PC-3 (cell line): ENCODE measurements around the gene GPBP1L1. TPM values are rescaled to one million over a fixed set of nuclear protein-coding genes. Genes with fewer than 3 reads are reported as not detected.

ENCODE experiments used
- ATAC-seq: fragments of 200-7000 bp; cut with Tn5 transposase; 2 replicates; pipeline ENCODE4 v1.9.1; 2020; ENCODE audit warnings: mild to moderate bottlenecking, moderate library complexity
- BruUV-seq: library from RNA; stranded (reverse); fragments of 400-500 nt; replicated peaks from 2 replicates; lab custom pipeline; 2021; lab: Mats Ljungman, UMichigan
- CTCF ChIA-PET: fragments of 300-600 bp; sonication (Branson Sonifier 250); formaldehyde crosslinking; loops from one replicate; lab custom pipeline; 2022; ENCODE audit warnings: antibody characterized with exemption; lab: Charles Lee
- POLR2A ChIA-PET: fragments of 300-600 bp; sonication (Branson Sonifier 250); formaldehyde crosslinking; loops from one replicate; lab custom pipeline; 2022; ENCODE audit warnings: antibody characterized with exemption; ENCODE audit not compliant: unreplicated experiment; lab: Charles Lee
- DNase-seq: peaks from one replicate; pipeline ENCODE4 v3.0.0-alpha.2; 2015
- H2AFZ ChIP-seq: fragments of 300-600 bp; sonication (generic); 2 replicates; pipeline ENCODE4 v1.6.0; 2016; ENCODE audit warnings: antibody characterized with exemption, low read length
- H3F3A ChIP-seq: fragments of 300-600 bp; sonication (generic); one replicate; pipeline ENCODE4 v1.6.0; 2017; ENCODE audit warnings: antibody characterized with exemption, low read length, control low read depth, mild to moderate bottlenecking; ENCODE audit not compliant: unreplicated experiment
- H3K27ac ChIP-seq: fragments of 300-600 bp; sonication (generic); 2 replicates; pipeline ENCODE4 v1.5.1; 2016; ENCODE audit warnings: mild to moderate bottlenecking, low read length
- H3K27me3 ChIP-seq: fragments of 300-600 bp; sonication (generic); 2 replicates; pipeline ENCODE4 v1.6.1; 2016; ENCODE audit warnings: low read length, mixed read lengths
- H3K36me3 ChIP-seq: fragments of 300-600 bp; sonication (generic); 2 replicates; pipeline ENCODE4 v1.6.1; 2016; ENCODE audit warnings: low read depth, mixed run types, low read length, mixed read lengths
- H3K4me1 ChIP-seq: fragments of 300-600 bp; sonication (generic); 2 replicates; pipeline ENCODE4 v1.5.1; 2016; ENCODE audit warnings: low read length; ENCODE audit not compliant: insufficient read depth
- H3K4me2 ChIP-seq: fragments of 300-600 bp; sonication (generic); 2 replicates; pipeline ENCODE4 v1.6.0; 2016; ENCODE audit warnings: low read length
- H3K4me3 ChIP-seq: fragments of 300-600 bp; sonication (generic); 2 replicates; pipeline ENCODE4 v1.5.1; 2016; ENCODE audit warnings: mild to moderate bottlenecking, low read length, mixed read lengths
- H3K79me2 ChIP-seq: fragments of 300-600 bp; sonication (generic); 2 replicates; pipeline ENCODE4 v1.6.1; 2017; ENCODE audit warnings: low read length, mixed read lengths
- H3K9ac ChIP-seq: fragments of 300-600 bp; sonication (generic); 2 replicates; pipeline ENCODE4 v1.6.0; 2016; ENCODE audit warnings: mild to moderate bottlenecking, low read length
- H3K9me2 ChIP-seq: fragments of 300-600 bp; sonication (generic); replicated peaks from 2 replicates; pipeline ENCODE4 v1.6.1; 2016; ENCODE audit warnings: mixed run types, low read length, mixed read lengths
- H3K9me3 ChIP-seq: fragments of 300-600 bp; sonication (generic); 2 replicates; pipeline ENCODE4 v1.6.1; 2016; ENCODE audit warnings: low read length, mixed read lengths
- H4K20me1 ChIP-seq: fragments of 300-600 bp; sonication (generic); 2 replicates; pipeline ENCODE4 v1.6.1; 2016; ENCODE audit warnings: low read length, mixed read lengths
- CTCF ChIP-seq: fragments of 300-600 bp; sonication (generic); conservative IDR thresholded peaks from 2 replicates; pipeline ENCODE4 v1.5.1; 2017; ENCODE audit warnings: antibody characterized with exemption, low read depth, mild to moderate bottlenecking, low read length
- EZH2 ChIP-seq: fragments of 300-600 bp; sonication (generic); IDR thresholded peaks from one replicate; pipeline ENCODE4 v1.6.1; 2017; ENCODE audit warnings: antibody characterized with exemption, mild to moderate bottlenecking, low read length; ENCODE audit not compliant: unreplicated experiment
- EZH2phosphoT487 ChIP-seq: fragments of 300-600 bp; sonication (generic); IDR thresholded peaks from 2 replicates; pipeline ENCODE4 v1.6.1; 2018; ENCODE audit warnings: mild to moderate bottlenecking, antibody characterized with exemption, low read length, borderline replicate concordance
- intact Hi-C: fragments of 100-400 bp; cut with micrococcal nuclease; formaldehyde crosslinking; loops from 2 replicates; pipeline ENCODE4 v1.9.0; 2023
- total RNA-seq: library from RNA; depleted of rRNA; stranded (reverse); fragments of >200 nt; gene quantifications from 2 replicates; pipeline ENCODE4 v1.2.3, GENCODE V29; 2014; rRNA removed

The GPBP1L1 gene
- total RNA-seq, 1 experiment from 2014 or later = 63.0 TPM

DNA sequence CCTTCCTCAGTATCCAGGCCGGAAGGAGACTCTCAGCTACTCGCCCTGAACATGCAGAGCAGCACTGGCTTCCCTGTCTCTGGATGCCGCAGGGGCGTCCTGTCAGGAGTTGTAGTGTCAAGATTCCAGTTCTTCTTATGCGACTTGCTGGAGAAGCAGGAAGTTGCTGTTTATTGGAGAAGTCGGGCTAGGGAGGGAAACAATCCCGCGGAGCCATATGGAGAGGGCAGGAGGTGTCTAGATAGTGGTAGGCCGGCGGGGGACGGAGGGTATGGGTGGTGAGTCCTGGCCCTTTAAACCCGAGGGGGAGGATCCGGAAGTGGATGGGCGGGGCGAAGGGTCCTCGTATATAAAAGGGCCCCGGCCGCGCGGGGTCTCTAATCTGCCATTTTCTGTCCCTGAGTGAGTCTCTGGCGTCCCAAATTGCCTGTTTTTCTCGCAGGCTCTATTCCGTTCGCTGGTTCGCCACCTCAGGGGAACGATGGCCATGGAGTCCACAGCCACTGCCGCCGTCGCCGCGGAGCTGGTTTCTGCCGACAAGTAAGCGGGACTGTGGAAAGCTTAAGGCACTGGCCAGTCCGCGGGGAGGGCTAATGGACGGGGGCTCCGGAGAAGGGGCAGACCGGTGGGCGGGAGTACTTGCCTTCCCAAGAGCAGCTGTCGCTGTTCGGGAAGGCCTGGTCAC is 102.5 kb downstream of the GPBP1L1 start, which contains the start of gene NASP:
Gene NASP (plus strand): TSS at position 376 of the 685 bp plus-strand sequence. CDS start 106 bp downstream, at position 482.
- ChIA-PET CTCF (interaction anchor here (1.3 kb wide), 1 partner anchor 62 kb away, joined by 3 read pairs; the partner anchor contains the start of gene PRDX1), POLR2A (no interaction called here)
- H3K36me3 ChIP-seq = no peaks in the 10 kb centered on the region
- H3K4me2 ChIP-seq = peak within 1 kb of the TSS; percentile 98
- peak within 1 kb of the TSS; percentile 91 for H3K4me3 ChIP-seq
- BruUV-seq = TSS peak; percentile 66
- peak within 1 kb of the TSS; percentile 92 for H3K9ac ChIP-seq
- DNase-seq (peak; percentile 80), ATAC-seq (peak; percentile 68)
- TF ChIP-seq EZH2 = no peak
- TF ChIP-seq CTCF = 0 out of 2 replicates have a peak, but pooled peaks have one; percentile 25
- no peak for TF ChIP-seq EZH2phosphoT487
- H3K27me3 ChIP-seq = no peaks in the 10 kb centered on the region
- H3K27ac ChIP-seq = peak within 1 kb of the TSS; percentile 62
- peaks cover 3% of the 10 kb centered on the region for H3F3A ChIP-seq
- intact Hi-C loops = loop anchor here (2.0 kb wide), 1 partner anchor 103 kb away; the partner anchor contains the start of gene GPBP1L1
- peaks cover 7% of the 10 kb centered on the region for H3K4me1 ChIP-seq
- peaks cover 49% of the 10 kb centered on the region for H3K79me2 ChIP-seq
- H2AFZ ChIP-seq = peak within 1 kb of the TSS; percentile 100
- H3K9me2 ChIP-seq = no peaks in the 10 kb centered on the region
- peaks cover 39% of the 10 kb centered on the region for H4K20me1 ChIP-seq
- H3K9me3 ChIP-seq = no peaks in the 10 kb centered on the region

DNA sequence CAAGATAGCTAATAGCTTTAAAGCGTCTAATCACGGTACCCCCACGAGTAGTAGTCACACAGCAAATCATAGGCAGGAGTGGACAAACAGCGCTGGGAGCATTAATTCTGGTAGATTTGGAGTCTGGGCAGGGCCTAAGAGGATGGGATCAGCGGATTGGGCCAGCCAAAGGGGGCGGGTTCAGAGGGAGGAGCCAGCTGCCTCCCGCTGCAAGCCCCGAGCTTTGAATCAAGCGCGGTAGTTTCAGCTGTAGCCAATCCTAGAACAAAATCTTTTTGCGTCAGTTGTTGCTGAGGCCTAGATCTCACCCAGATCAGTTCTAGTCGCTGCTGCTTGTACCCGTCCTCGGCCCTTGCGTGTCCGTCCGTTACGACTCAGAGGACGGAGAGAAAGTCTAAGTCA is 103.1 kb downstream of the GPBP1L1 start:
- H3K36me3 ChIP-seq = no peaks in the 10 kb centered on the region
- peaks cover 7% of the 10 kb centered on the region for H3K4me1 ChIP-seq

More for the DNA sequence above, 103.1 kb downstream of the GPBP1L1 start:
- DNase-seq (peak; percentile 97), ATAC-seq (peak; percentile 80)
- Histone ChIP-seq H3F3A (peaks cover 3% of the 10 kb centered on the region), H4K20me1 (peaks cover 34% of the 10 kb centered on the region), H3K4me3 (peak overlapping the region; percentile 91), H3K79me2 (peaks cover 44% of the 10 kb centered on the region), H3K27ac (no peak overlapping the region), H2AFZ (peak overlapping the region; percentile 100), H3K9me3 (no peaks in the 10 kb centered on the region), H3K4me2 (peak overlapping the region; percentile 98), H3K9ac (peak overlapping the region; percentile 92), H3K27me3 (no peaks in the 10 kb centered on the region), H3K9me2 (no peaks in the 10 kb centered on the region)
- BruUV-seq = TSS peak; percentile 69
- CTCF ChIA-PET = interaction anchor here (1.3 kb wide), 1 partner anchor 62 kb away, joined by 3 read pairs; the partner anchor contains the start of gene PRDX1
- intact Hi-C loops = no loop called here
- TF ChIP-seq EZH2phosphoT487 (no peak), CTCF (no peak), EZH2 (no peak)
- POLR2A ChIA-PET = interaction anchor here (0.6 kb wide), 1 partner anchor 52 kb away, joined by 4 read pairs; no protein-coding TSS in a partner anchor

Other genes with a start within 250 kb of the GPBP1L1 start
- gene TESK2, start 195.4 kb downstream of the GPBP1L1 start, total RNA-seq = 6.0 and 6.5 TPM in 2 replicates
- gene CCDC163, start 186.5 kb downstream of the GPBP1L1 start, total RNA-seq = 3.9 and 5.7 TPM in 2 replicates
- gene MMACHC, start 186.2 kb downstream of the GPBP1L1 start, total RNA-seq = 6.6 and 9.2 TPM in 2 replicates
- 749 and 967 TPM in 2 replicates for gene PRDX1, start 164.6 kb downstream of the GPBP1L1 start, total RNA-seq
- gene AKR1A1, start 135.7 kb downstream of the GPBP1L1 start, total RNA-seq = 86.1 and 94.9 TPM in 2 replicates
- 119 and 122 TPM in 2 replicates for gene NASP, start 102.5 kb downstream of the GPBP1L1 start, total RNA-seq
- 1.6 and 1.9 TPM in 2 replicates for gene CCDC17, start 62.5 kb downstream of the GPBP1L1 start, total RNA-seq
- 26.6 and 28.5 TPM in 2 replicates for gene TMEM69, start 1.6 kb upstream of the GPBP1L1 start, total RNA-seq
- 6.6 and 8.8 TPM in 2 replicates for gene IPP, start 64.1 kb upstream of the GPBP1L1 start, total RNA-seq
- 29.3 and 33.7 TPM in 2 replicates for gene MAST2, start 117.1 kb upstream of the GPBP1L1 start, total RNA-seq